ENCODE results near the gene CRYGN.

- TF ChIP-seq CTCF (IDR thresholded peaks at IDR 0.05), result no peak
- no peak for TF ChIP-seq POLR2A (IDR thresholded peaks at IDR 0.05)
Observed at GRCh38 chr7:151408839-151409666, 30.9 kb downstream of the CRYGN start.
